ENCODE results near the gene CNEP1R1. TPM values are rescaled to one million over a fixed set of nuclear protein-coding genes. Genes with fewer than 3 reads are reported as not detected.

The CNEP1R1 gene
- total RNA-seq, 4 donors from 2014 or later: 14.1 to 51.7 (median 29.5) TPM

GRCh38 chr16:49986351-49987124, 38.5 kb upstream of the CNEP1R1 start:
- no peak for DNase-seq
- no peaks in the 10 kb centered on the region for H3K36me3 ChIP-seq
- H3K27me3 ChIP-seq: no peaks in the 10 kb centered on the region
- H3K4me3 ChIP-seq: no peak overlapping the region
- no peak for TF ChIP-seq POLR2A (IDR thresholded peaks at IDR 0.05)
- no peak for TF ChIP-seq CTCF (IDR thresholded peaks at IDR 0.05)
- H3K27ac ChIP-seq: no peak overlapping the region
- intact Hi-C loops (cut with DNase I; ENCODE audit: low total_unique reads): no loop called here
- H3K4me1 ChIP-seq: no peaks in the 10 kb centered on the region
- H3K9me3 ChIP-seq: no peaks in the 10 kb centered on the region

GRCh38 chr16:49987381-49987780, 37.6 kb upstream of the CNEP1R1 start:
- Histone ChIP-seq H3K36me3 (no peaks in the 10 kb centered on the region), H3K9me3 (no peaks in the 10 kb centered on the region), H3K27me3 (no peaks in the 10 kb centered on the region), H3K4me3 (no peak overlapping the region), H3K27ac (no peak overlapping the region), H3K4me1 (no peaks in the 10 kb centered on the region)
- intact Hi-C loops (cut with DNase I; ENCODE audit: low total_unique reads): no loop called here
- TF ChIP-seq CTCF (IDR thresholded peaks at IDR 0.05) (no peak), POLR2A (IDR thresholded peaks at IDR 0.05) (no peak)
- no peak for DNase-seq

GRCh38 chr16:49992825-49993224, 32.2 kb upstream of the CNEP1R1 start:
- no peak for DNase-seq
- TF ChIP-seq POLR2A (IDR thresholded peaks at IDR 0.05) (no peak), CTCF (IDR thresholded peaks at IDR 0.05) (no peak)
- no peaks in the 10 kb centered on the region for H3K36me3 ChIP-seq

GRCh38 chr16:49993579-49993978, 31.4 kb upstream of the CNEP1R1 start:
- DNase-seq: no peak
- H3K27ac ChIP-seq: no peak overlapping the region
- H3K4me3 ChIP-seq: no peak overlapping the region
- H3K9me3 ChIP-seq: no peaks in the 10 kb centered on the region
- H3K36me3 ChIP-seq: no peaks in the 10 kb centered on the region
- TF ChIP-seq POLR2A (IDR thresholded peaks at IDR 0.05) (no peak), CTCF (IDR thresholded peaks at IDR 0.05) (no peak)
- no peaks in the 10 kb centered on the region for H3K27me3 ChIP-seq
- intact Hi-C loops (cut with DNase I; ENCODE audit: low total_unique reads): no loop called here
- no peaks in the 10 kb centered on the region for H3K4me1 ChIP-seq

More at GRCh38 chr16:49992825-49993224, 32.2 kb upstream of the CNEP1R1 start:
- H3K27ac ChIP-seq: no peak overlapping the region
- no peaks in the 10 kb centered on the region for H3K4me1 ChIP-seq
- intact Hi-C loops (cut with DNase I; ENCODE audit: low total_unique reads): no loop called here
- H3K9me3 ChIP-seq: no peaks in the 10 kb centered on the region
- H3K4me3 ChIP-seq: no peak overlapping the region
- no peaks in the 10 kb centered on the region for H3K27me3 ChIP-seq

GRCh38 chr16:49994006-49994405, 31.0 kb upstream of the CNEP1R1 start:
- TF ChIP-seq CTCF (IDR thresholded peaks at IDR 0.05): no peak
- no peak for TF ChIP-seq POLR2A (IDR thresholded peaks at IDR 0.05)
- Histone ChIP-seq H3K4me3 (no peak overlapping the region), H3K9me3 (no peaks in the 10 kb centered on the region), H3K4me1 (no peaks in the 10 kb centered on the region), H3K36me3 (no peaks in the 10 kb centered on the region), H3K27me3 (no peaks in the 10 kb centered on the region), H3K27ac (no peak overlapping the region)
- intact Hi-C loops (cut with DNase I; ENCODE audit: low total_unique reads): no loop called here
- no peak for DNase-seq
